ENCODE results near the gene PSMB7.

- TF ChIP-seq EZH2 (optimal IDR thresholded peaks at IDR 0.05; ENCODE audit: low read depth, low read length) (no peak), CTCF (IDR thresholded peaks at IDR 0.05; ENCODE audit: low read length) (no peak)
These were observed 22.3 kb downstream of the PSMB7 start for GRCh38 chr9:124392871-124393460.

Data from MM.1S (cell line).